ENCODE data around the gene CEBPZ.

- no peak for TF ChIP-seq CTCF (IDR thresholded peaks at IDR 0.05)
- no peak for TF ChIP-seq POLR2A (IDR thresholded peaks at IDR 0.05)
These were observed 32.4 kb upstream of the CEBPZ start for GRCh38 chr2:37263839-37264238.

Measured in body of pancreas (tissue), 4 donors.